Mucosa of gallbladder (tissue), 1 donor: Measurements from ENCODE around the gene WDR33. TPM values are rescaled to one million over a fixed set of nuclear protein-coding genes. Genes with fewer than 3 reads are reported as not detected.

ENCODE experiments used
- DNase-seq: peaks from one replicate; pipeline ENCODE4 v3.0.0-alpha.2; 2020; ENCODE audit warnings: low spot score
- total RNA-seq: library from RNA; stranded (reverse); gene quantifications from one replicate; pipeline ENCODE4 v1.2.1, GENCODE V29; 2021
- donor health status: DM: no; HTN: no; CAD: no.

WDR33 gene
- total RNA-seq, 1 donor from 2014 or later: 49.2 TPM

GRCh38 chr2:127719301-127720218 is 91.4 kb downstream of the WDR33 start:
- DNase-seq: no peak

GRCh38 chr2:127718271-127718670 is 92.7 kb downstream of the WDR33 start:
- DNase-seq: no peak

- DNase-seq: no peak
These were observed 95.1 kb downstream of the WDR33 start for GRCh38 chr2:127715778-127716449.

GRCh38 chr2:127713562-127713961 is 97.4 kb downstream of the WDR33 start:
- no peak for DNase-seq

GRCh38 chr2:127712999-127713398 is 98.0 kb downstream of the WDR33 start:
- DNase-seq: no peak

GRCh38 chr2:127709336-127709735 is 101.6 kb downstream of the WDR33 start:
- no peak for DNase-seq

GRCh38 chr2:127707890-127708648 is 102.9 kb downstream of the WDR33 start:
- peak; percentile 37 for DNase-seq

- DNase-seq: no peak
These were observed 104.6 kb downstream of the WDR33 start for GRCh38 chr2:127706215-127706990.

GRCh38 chr2:127705391-127706065 is 105.4 kb downstream of the WDR33 start:
- DNase-seq: no peak

GRCh38 chr2:127704641-127705390 is 106.2 kb downstream of the WDR33 start:
- DNase-seq: no peak

GRCh38 chr2:127703282-127703681 is 107.7 kb downstream of the WDR33 start:
- DNase-seq: no peak

- DNase-seq: no peak
These were observed 108.5 kb downstream of the WDR33 start for GRCh38 chr2:127702395-127703009.

GRCh38 chr2:127701651-127702394 is 109.1 kb downstream of the WDR33 start:
- DNase-seq: peak; percentile 76

- peak; percentile 94 for DNase-seq
These were observed 109.7 kb downstream of the WDR33 start, which contains the start of gene SFT2D3 for GRCh38 chr2:127701193-127701650. TSS of gene SFT2D3 (plus strand) at chr2:127701497. CDS start at chr2:127701529, 32 bp downstream.

GRCh38 chr2:127700527-127701192 is 110.3 kb downstream of the WDR33 start:
- peak; percentile 87 for DNase-seq

- no peak for DNase-seq
These were observed 112.2 kb downstream of the WDR33 start for GRCh38 chr2:127698553-127699355.

- DNase-seq: no peak
These were observed 113.3 kb downstream of the WDR33 start for GRCh38 chr2:127697482-127698180.
